ENCODE measurements around the gene ST3GAL6. TPM values are rescaled to one million over a fixed set of nuclear protein-coding genes. Genes with fewer than 3 reads are reported as not detected.

ST3GAL6 gene
- total and polyA plus RNA-seq, 2 of the 8 experiments (the other 6 are each of a cell fraction or from before 2014, with no cell fraction given), result 3.3 to 6.1 TPM

GRCh38 chr3:98786364-98787006 lies 23.3 kb downstream of the ST3GAL6 start (continued):
- no peak for TF ChIP-seq CHD7 (IDR thresholded peaks at IDR 0.05; ENCODE audit: insufficient replicate concordance, low read length)
- no peak for TF ChIP-seq POLR2AphosphoS5 (IDR thresholded peaks at IDR 0.05; ENCODE audit: low read depth, low read length)
- no peak for TF ChIP-seq CTBP2 (IDR thresholded peaks at IDR 0.05; ENCODE audit: borderline replicate concordance, insufficient read depth, insufficient read length, low read length)
- TF ChIP-seq SRF (IDR thresholded peaks at IDR 0.05; ENCODE audit: low read depth, low read length), result no peak
- TF ChIP-seq CTCF (IDR thresholded peaks at IDR 0.05; ENCODE audit: control extremely low read depth in 1 of 3, insufficient read depth in 1 of 3, low read depth in 1 of 3, low read length in 3 of 3), result no peak
